ENCODE results near the gene IGF1R.

The IGF1R gene

DNA sequence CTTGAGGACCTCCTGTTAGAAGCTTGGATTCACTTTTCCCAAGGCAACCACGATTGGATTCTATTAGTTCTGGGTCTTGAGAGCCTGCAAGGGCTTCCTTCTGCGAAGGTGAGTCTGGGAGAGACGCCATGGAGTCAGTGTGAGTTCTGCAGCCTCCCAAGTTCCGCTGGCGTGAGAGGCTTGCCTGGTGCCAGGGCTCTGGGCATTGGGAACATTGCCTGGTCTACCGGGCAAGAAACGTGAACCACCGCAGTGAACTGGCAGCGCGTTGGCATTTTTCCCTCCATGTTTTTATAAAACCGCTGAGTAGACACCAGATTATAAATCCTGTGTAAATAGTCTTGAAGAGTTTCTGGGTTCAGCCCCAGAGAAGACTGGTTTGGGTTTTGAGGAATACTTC lies 160.9 kb downstream of the IGF1R start:
- Histone ChIP-seq H3K9me3 (ENCODE audit: control insufficient read depth in 1 of 2, low read length in 2 of 2) (no peaks in the 10 kb centered on the region), H3K4me3 (ENCODE audit: low read depth in 1 of 2, low read length in 2 of 2) (no peak overlapping the region), H3K36me3 (ENCODE audit: control insufficient read depth in 1 of 2, insufficient read depth in 2 of 2, low read length in 2 of 2) (no peaks in the 10 kb centered on the region), H3K4me1 (ENCODE audit: control insufficient read depth in 1 of 2, insufficient read depth in 2 of 2, low read length in 2 of 2) (peaks cover 8 to 22% of the 10 kb centered on the region in 2 donors), H3K27ac (ENCODE audit: low read depth, low read length) (no peak overlapping the region), H3K27me3 (ENCODE audit: control insufficient read depth in 1 of 2, insufficient read depth in 2 of 2, low read length in 2 of 2) (no peaks in the 10 kb centered on the region), H3K9ac (ENCODE audit: low read depth in 1 of 2, low read length in 2 of 2) (no peak overlapping the region)

DNA sequence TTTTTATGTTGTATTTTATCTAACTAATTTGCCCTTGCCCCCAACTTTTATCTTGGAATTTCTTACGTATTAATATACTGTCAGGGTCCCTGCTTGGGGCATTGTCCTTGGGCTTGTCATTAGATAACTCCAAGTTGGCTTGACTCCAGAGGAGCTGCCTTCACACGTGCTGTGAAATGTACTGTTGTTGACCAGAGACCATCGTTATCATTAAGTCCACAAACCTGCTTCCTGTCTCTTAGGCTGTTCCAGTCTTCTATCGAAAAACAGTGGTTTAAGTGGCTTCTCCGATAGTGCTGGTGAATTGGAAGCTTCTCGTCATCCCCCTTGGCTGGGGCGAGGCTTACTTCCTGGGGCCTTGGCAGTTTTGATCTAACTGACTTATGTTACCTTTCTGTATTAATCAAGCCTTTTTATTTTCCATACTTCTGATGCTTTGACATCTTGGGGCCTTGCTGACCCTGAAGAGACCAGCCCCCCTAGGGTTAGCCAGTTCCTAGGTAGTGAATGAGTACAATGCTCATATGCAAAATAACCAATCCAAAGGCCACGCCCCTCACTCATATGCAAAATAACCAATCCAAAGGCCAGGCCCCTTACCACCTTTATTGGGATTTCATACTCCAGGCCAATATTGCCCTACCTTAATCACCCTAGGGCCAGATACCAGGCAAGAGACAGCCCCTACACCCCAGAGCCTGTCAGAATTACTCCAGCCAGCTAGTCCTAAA lies 164.5 kb downstream of the IGF1R start:
- Histone ChIP-seq H3K4me3 (ENCODE audit: low read depth in 1 of 2, low read length in 2 of 2) (no peak overlapping the region), H3K27me3 (ENCODE audit: control insufficient read depth in 1 of 2, insufficient read depth in 2 of 2, low read length in 2 of 2) (no peaks in the 10 kb centered on the region), H3K4me1 (ENCODE audit: control insufficient read depth in 1 of 2, insufficient read depth in 2 of 2, low read length in 2 of 2) (no peaks in the 10 kb centered on the region), H3K27ac (ENCODE audit: low read depth, low read length) (no peak overlapping the region), H3K9me3 (ENCODE audit: control insufficient read depth in 1 of 2, low read length in 2 of 2) (no peaks in the 10 kb centered on the region), H3K9ac (ENCODE audit: low read depth in 1 of 2, low read length in 2 of 2) (no peak overlapping the region), H3K36me3 (ENCODE audit: control insufficient read depth in 1 of 2, insufficient read depth in 2 of 2, low read length in 2 of 2) (no peaks in the 10 kb centered on the region)

DNA sequence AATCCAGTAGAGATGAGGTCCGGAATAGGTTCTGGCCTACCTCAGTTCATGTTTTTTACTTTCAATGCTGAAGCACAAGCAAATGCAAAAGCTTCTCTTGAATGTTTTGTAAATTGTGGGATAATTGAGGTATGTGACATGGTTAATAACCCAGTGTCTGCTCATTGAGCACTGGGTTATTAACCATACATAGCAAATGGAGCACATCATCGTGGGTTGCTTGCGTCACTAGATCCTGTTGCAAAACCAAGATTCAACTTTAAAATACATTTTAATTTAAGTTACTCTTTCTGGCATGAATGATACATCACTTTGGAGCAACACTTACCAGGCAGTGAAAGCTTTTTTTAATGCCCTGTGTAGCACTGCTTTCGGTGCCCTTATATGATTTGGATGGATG lies 165.6 kb downstream of the IGF1R start:
- H3K9me3 ChIP-seq (ENCODE audit: control insufficient read depth in 1 of 2, low read length in 2 of 2), result no peaks in the 10 kb centered on the region
- H3K9ac ChIP-seq (ENCODE audit: low read depth in 1 of 2, low read length in 2 of 2), result no peak overlapping the region
- H3K27ac ChIP-seq (ENCODE audit: low read depth, low read length), result no peak overlapping the region
- H3K27me3 ChIP-seq (ENCODE audit: control insufficient read depth in 1 of 2, insufficient read depth in 2 of 2, low read length in 2 of 2), result no peaks in the 10 kb centered on the region
- H3K4me3 ChIP-seq (ENCODE audit: low read depth in 1 of 2, low read length in 2 of 2), result no peak overlapping the region
- no peaks in the 10 kb centered on the region for H3K4me1 ChIP-seq (ENCODE audit: control insufficient read depth in 1 of 2, insufficient read depth in 2 of 2, low read length in 2 of 2)
- no peaks in the 10 kb centered on the region for H3K36me3 ChIP-seq (ENCODE audit: control insufficient read depth in 1 of 2, insufficient read depth in 2 of 2, low read length in 2 of 2)

DNA sequence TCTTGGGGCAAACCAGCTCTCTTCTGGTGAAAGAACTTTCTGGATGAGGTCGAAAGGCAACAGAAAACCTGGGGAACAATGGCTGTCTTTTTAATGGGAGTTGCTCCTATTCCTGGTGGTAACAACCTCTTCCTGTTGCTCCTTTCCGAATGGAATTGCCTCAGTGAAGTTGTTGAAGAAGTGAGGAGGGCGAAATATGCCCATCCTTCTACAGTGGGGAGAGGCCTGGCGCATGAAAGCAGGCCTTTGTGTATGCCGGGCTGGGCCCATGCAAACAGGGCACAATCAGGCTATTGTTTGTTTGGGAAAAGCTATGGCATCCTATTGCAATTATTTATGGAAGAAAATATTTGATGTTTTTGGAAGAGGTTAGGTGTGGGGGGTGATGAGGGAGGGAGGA lies 166.9 kb downstream of the IGF1R start:
- Histone ChIP-seq H3K4me3 (ENCODE audit: low read depth in 1 of 2, low read length in 2 of 2) (no peak overlapping the region), H3K27ac (ENCODE audit: low read depth, low read length) (no peak overlapping the region), H3K9me3 (ENCODE audit: control insufficient read depth in 1 of 2, low read length in 2 of 2) (no peaks in the 10 kb centered on the region), H3K27me3 (ENCODE audit: control insufficient read depth in 1 of 2, insufficient read depth in 2 of 2, low read length in 2 of 2) (no peaks in the 10 kb centered on the region), H3K9ac (ENCODE audit: low read depth in 1 of 2, low read length in 2 of 2) (no peak overlapping the region), H3K36me3 (ENCODE audit: control insufficient read depth in 1 of 2, insufficient read depth in 2 of 2, low read length in 2 of 2) (no peaks in the 10 kb centered on the region), H3K4me1 (ENCODE audit: control insufficient read depth in 1 of 2, insufficient read depth in 2 of 2, low read length in 2 of 2) (no peaks in the 10 kb centered on the region)

DNA sequence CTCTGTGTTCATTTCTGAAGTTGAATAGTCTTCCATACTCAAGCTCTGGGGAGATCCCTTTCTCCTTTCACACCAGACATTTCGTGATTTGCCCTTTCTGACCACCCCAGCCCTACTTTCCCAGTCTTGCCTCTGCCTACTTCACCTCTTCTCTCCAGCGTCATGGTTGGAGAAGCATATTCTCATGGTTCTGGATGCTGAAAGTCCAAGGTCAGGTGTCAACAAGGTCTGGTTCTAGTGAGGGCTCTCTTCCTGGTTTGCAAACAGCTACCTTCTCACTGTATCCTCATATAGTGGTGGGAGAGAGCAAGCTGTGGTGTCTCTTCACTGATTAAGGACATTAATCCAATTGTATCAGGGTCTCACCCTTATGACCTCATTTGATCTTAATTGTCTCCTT lies 169.4 kb downstream of the IGF1R start:
- Histone ChIP-seq H3K9ac (ENCODE audit: low read depth in 1 of 2, low read length in 2 of 2) (no peak overlapping the region), H3K27me3 (ENCODE audit: control insufficient read depth in 1 of 2, insufficient read depth in 2 of 2, low read length in 2 of 2) (no peaks in the 10 kb centered on the region), H3K27ac (ENCODE audit: low read depth, low read length) (no peak overlapping the region), H3K4me1 (ENCODE audit: control insufficient read depth in 1 of 2, insufficient read depth in 2 of 2, low read length in 2 of 2) (no peaks in the 10 kb centered on the region), H3K36me3 (ENCODE audit: control insufficient read depth in 1 of 2, insufficient read depth in 2 of 2, low read length in 2 of 2) (no peaks in the 10 kb centered on the region), H3K9me3 (ENCODE audit: control insufficient read depth in 1 of 2, low read length in 2 of 2) (no peaks in the 10 kb centered on the region), H3K4me3 (ENCODE audit: low read depth in 1 of 2, low read length in 2 of 2) (no peak overlapping the region)

DNA sequence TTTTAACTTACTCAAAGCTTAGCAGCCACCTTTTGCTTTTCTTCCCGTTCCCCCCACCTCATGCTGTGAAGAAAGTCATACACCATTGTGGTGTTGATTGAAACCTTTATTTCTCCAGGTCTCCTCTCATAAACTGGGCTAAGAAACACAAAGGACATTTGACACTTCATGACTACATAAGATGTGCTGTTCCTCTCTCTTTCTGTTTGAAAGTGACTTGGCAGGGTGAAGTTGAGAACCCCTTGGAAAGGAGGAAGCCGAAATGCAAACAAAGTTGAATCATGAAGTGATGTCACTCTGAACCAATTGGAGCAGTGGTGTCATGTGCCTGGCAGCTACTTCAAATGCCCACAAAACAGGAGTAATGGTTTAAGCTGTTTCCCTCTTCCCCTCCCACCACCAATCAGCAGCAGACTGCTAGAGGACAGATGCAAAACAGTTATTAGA lies 174.7 kb downstream of the IGF1R start:
- Histone ChIP-seq H3K4me1 (ENCODE audit: control insufficient read depth in 1 of 2, insufficient read depth in 2 of 2, low read length in 2 of 2) (peaks cover 0 to 5% of the 10 kb centered on the region in 2 donors), H3K27me3 (ENCODE audit: control insufficient read depth in 1 of 2, insufficient read depth in 2 of 2, low read length in 2 of 2) (no peaks in the 10 kb centered on the region), H3K36me3 (ENCODE audit: control insufficient read depth in 1 of 2, insufficient read depth in 2 of 2, low read length in 2 of 2) (no peaks in the 10 kb centered on the region), H3K9me3 (ENCODE audit: control insufficient read depth in 1 of 2, low read length in 2 of 2) (peaks cover 0 to 4% of the 10 kb centered on the region in 2 donors), H3K27ac (ENCODE audit: low read depth, low read length) (no peak overlapping the region), H3K9ac (ENCODE audit: low read depth in 1 of 2, low read length in 2 of 2) (no peak overlapping the region), H3K4me3 (ENCODE audit: low read depth in 1 of 2, low read length in 2 of 2) (no peak overlapping the region)

DNA sequence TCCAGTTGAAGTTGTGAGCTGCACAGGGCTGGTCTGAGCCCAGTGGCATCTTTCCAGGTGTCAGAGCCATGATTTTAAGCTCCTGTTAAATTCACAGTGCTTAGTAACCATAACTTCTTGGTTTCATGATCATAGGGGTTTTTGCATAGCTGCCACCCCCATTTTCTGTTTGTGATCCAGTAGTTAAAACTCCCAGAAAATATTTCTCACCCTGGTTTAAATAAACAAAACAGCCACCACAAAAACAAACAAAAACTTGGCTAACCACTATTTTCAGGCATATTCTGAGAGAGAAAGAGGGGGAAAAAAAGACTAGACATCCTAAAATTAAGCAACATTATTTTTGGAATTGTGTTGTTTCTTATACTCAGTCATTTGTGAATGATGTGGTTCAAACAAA lies 175.3 kb downstream of the IGF1R start:
- Histone ChIP-seq H3K4me3 (ENCODE audit: low read depth in 1 of 2, low read length in 2 of 2) (no peak overlapping the region), H3K9me3 (ENCODE audit: control insufficient read depth in 1 of 2, low read length in 2 of 2) (peaks cover 3 to 7% of the 10 kb centered on the region in 2 donors), H3K9ac (ENCODE audit: low read depth in 1 of 2, low read length in 2 of 2) (no peak overlapping the region), H3K27me3 (ENCODE audit: control insufficient read depth in 1 of 2, insufficient read depth in 2 of 2, low read length in 2 of 2) (no peaks in the 10 kb centered on the region), H3K27ac (ENCODE audit: low read depth, low read length) (no peak overlapping the region), H3K4me1 (ENCODE audit: control insufficient read depth in 1 of 2, insufficient read depth in 2 of 2, low read length in 2 of 2) (peaks cover 0 to 5% of the 10 kb centered on the region in 2 donors), H3K36me3 (ENCODE audit: control insufficient read depth in 1 of 2, insufficient read depth in 2 of 2, low read length in 2 of 2) (no peaks in the 10 kb centered on the region)

DNA sequence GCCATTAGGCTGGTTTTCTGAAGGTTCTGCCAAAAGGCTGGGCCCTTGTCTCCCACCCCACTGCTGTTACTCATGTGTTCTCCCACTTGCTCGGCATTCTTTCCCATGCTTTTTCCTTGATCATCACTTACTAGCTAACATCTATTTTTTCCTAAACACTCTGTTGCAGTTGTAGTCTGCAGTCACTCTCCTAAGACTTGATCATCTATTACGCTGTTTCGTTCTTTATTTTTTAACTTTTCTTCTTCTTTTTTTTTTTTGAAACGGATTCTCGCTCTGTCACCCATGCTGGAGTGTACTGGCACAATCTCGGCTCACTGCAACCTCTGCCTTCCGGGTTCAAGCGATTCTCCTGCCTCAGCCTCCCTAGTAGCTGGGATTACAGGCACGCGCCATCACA lies 176.3 kb downstream of the IGF1R start:
- Histone ChIP-seq H3K4me3 (ENCODE audit: low read depth in 1 of 2, low read length in 2 of 2) (no peak overlapping the region), H3K9me3 (ENCODE audit: control insufficient read depth in 1 of 2, low read length in 2 of 2) (peaks cover 13 to 14% of the 10 kb centered on the region in 2 donors), H3K27ac (ENCODE audit: low read depth, low read length) (no peak overlapping the region), H3K9ac (ENCODE audit: low read depth in 1 of 2, low read length in 2 of 2) (no peak overlapping the region), H3K36me3 (ENCODE audit: control insufficient read depth in 1 of 2, insufficient read depth in 2 of 2, low read length in 2 of 2) (no peaks in the 10 kb centered on the region), H3K27me3 (ENCODE audit: control insufficient read depth in 1 of 2, insufficient read depth in 2 of 2, low read length in 2 of 2) (no peaks in the 10 kb centered on the region), H3K4me1 (ENCODE audit: control insufficient read depth in 1 of 2, insufficient read depth in 2 of 2, low read length in 2 of 2) (peaks cover 0 to 5% of the 10 kb centered on the region in 2 donors)

DNA sequence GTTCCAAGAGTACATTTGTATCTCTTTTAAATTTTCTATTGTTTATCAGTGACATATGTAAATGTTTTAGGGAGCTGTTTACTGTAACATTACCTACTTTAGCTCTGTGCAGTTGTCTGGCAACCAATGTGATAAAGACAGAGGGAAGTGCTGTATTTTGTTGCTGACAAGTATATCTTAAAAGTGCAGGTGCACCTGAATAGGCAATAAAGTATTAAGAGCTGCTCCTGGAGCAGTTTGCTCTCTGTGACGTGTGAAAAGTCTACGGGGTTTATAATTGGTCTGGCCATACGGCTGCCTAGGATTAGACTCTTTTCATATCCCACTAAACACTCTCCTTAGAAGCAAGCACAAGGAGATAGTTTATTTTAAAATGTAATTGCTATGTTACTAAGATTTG lies 178.3 kb downstream of the IGF1R start:
- Histone ChIP-seq H3K4me3 (ENCODE audit: low read depth in 1 of 2, low read length in 2 of 2) (no peak overlapping the region), H3K4me1 (ENCODE audit: control insufficient read depth in 1 of 2, insufficient read depth in 2 of 2, low read length in 2 of 2) (peaks cover 0 to 5% of the 10 kb centered on the region in 2 donors), H3K36me3 (ENCODE audit: control insufficient read depth in 1 of 2, insufficient read depth in 2 of 2, low read length in 2 of 2) (no peaks in the 10 kb centered on the region), H3K27ac (ENCODE audit: low read depth, low read length) (no peak overlapping the region), H3K9ac (ENCODE audit: low read depth in 1 of 2, low read length in 2 of 2) (no peak overlapping the region), H3K27me3 (ENCODE audit: control insufficient read depth in 1 of 2, insufficient read depth in 2 of 2, low read length in 2 of 2) (no peaks in the 10 kb centered on the region), H3K9me3 (ENCODE audit: control insufficient read depth in 1 of 2, low read length in 2 of 2) (peaks cover 28 to 29% of the 10 kb centered on the region in 2 donors)

DNA sequence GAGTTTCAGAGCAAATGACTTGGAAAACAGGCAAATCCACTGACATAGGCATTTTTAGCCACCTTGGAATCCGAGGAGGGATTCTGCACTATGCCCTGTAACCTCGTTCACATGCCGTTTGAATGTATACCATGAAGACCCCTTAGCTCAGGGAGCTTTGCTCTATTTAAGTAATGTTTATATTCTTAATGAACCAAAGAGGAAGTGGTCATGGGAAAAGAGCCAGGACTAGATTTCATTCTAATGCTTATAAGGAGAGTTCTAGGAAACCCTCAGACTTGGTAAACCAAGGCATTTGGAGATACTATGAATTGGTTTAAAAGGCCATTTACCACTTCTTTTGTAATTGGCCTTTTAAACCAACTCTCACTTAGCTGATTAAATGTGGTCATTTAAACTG lies 178.9 kb downstream of the IGF1R start:
- no peak overlapping the region for H3K27ac ChIP-seq (ENCODE audit: low read depth, low read length)
- peaks cover 0 to 5% of the 10 kb centered on the region in 2 donors for H3K4me1 ChIP-seq (ENCODE audit: control insufficient read depth in 1 of 2, insufficient read depth in 2 of 2, low read length in 2 of 2)
- no peaks in the 10 kb centered on the region for H3K36me3 ChIP-seq (ENCODE audit: control insufficient read depth in 1 of 2, insufficient read depth in 2 of 2, low read length in 2 of 2)
- no peak overlapping the region for H3K4me3 ChIP-seq (ENCODE audit: low read depth in 1 of 2, low read length in 2 of 2)
- H3K9me3 ChIP-seq (ENCODE audit: control insufficient read depth in 1 of 2, low read length in 2 of 2), result peaks cover 29 to 34% of the 10 kb centered on the region in 2 donors
- no peaks in the 10 kb centered on the region for H3K27me3 ChIP-seq (ENCODE audit: control insufficient read depth in 1 of 2, insufficient read depth in 2 of 2, low read length in 2 of 2)
- H3K9ac ChIP-seq (ENCODE audit: low read depth in 1 of 2, low read length in 2 of 2), result no peak overlapping the region
